Naive thymus-derived CD8-positive, alpha-beta T cell (primary cell): ENCODE data around the gene SCIMP. TPM values are rescaled to one million over a fixed set of nuclear protein-coding genes. Genes with fewer than 3 reads are reported as not detected.
"Not testable (repeated sequence)": the region's sequence is repeated elsewhere in the genome, so short reads cannot be mapped to it uniquely, and the experiment has no call there.

Source experiments
- ATAC-seq, 2 donors: fragments of 150-1000 bp; cut with Tn5 transposase in 1 of 2; sonication (Bioruptor Pico), chemical (Tn5 transposase) in 1 of 2; 1 replicate in 1 of 2; 2 replicates in 1 of 2; pipeline ENCODE4 v1.10.0; 2021; ENCODE audit warnings: mild to moderate bottlenecking in 2 of 2, moderate library complexity in 2 of 2
- POLR2A ChIA-PET: fragments of 350-600 bp; sonication (Branson Sonifier 250); formaldehyde crosslinking; loops from one replicate; lab custom pipeline; 2021; ENCODE audit warnings: antibody characterized with exemption; lab: Charles Lee
- DNase-seq, 10 donors: peaks; one replicate each; pipeline versions ENCODE4 v3.0.0 to v3.0.0-alpha.2; 2020 to 2022
- H3K27ac Mint-ChIP-seq, 10 donors: one replicate each; pipeline ENCODE4 v1.8.0; 2020 to 2022; ENCODE audit warnings: mild to moderate bottlenecking in 10 of 10, mixed read lengths in 10 of 10, moderate library complexity in 4 of 10, inconsistent platforms in 1 of 10
- H3K27me3 Mint-ChIP-seq, 5 donors: one replicate each; pipeline ENCODE4 v1.8.0; 2021 to 2022; ENCODE audit warnings: mixed read lengths in 5 of 5
- H3K36me3 Mint-ChIP-seq, 3 donors: one replicate each; pipeline ENCODE4 v1.8.0; 2020 to 2022; ENCODE audit warnings: mixed read lengths in 3 of 3, mild to moderate bottlenecking in 2 of 3, inconsistent platforms in 1 of 3
- H3K4me1 Mint-ChIP-seq, 4 donors: one replicate each; pipeline ENCODE4 v1.8.0; 2021 to 2022; ENCODE audit warnings: mixed read lengths in 4 of 4
- H3K4me3 Mint-ChIP-seq, 10 donors: one replicate each; pipeline ENCODE4 v1.8.0; 2020 to 2022; ENCODE audit warnings: mild to moderate bottlenecking in 10 of 10, mixed read lengths in 10 of 10, moderate library complexity in 6 of 10, inconsistent platforms in 1 of 10
- H3K9me3 Mint-ChIP-seq, 9 donors: one replicate each; pipeline ENCODE4 v1.8.0; 2020 to 2022; ENCODE audit warnings: mixed read lengths in 9 of 9, mild to moderate bottlenecking in 3 of 9, inconsistent platforms in 1 of 9, moderate library complexity in 1 of 9
- polyA plus RNA-seq, 3 donors: library from polyadenylated mRNA; unstranded; fragments of 300-500 nt; fragmentation: Illumina TruSeq; gene quantifications; one replicate each; pipeline ENCODE4 v1.2.3, GENCODE V29; 2021
- total RNA-seq, 8 experiments: library from RNA in 2 of 8; stranded (reverse) in 2 of 8; gene quantifications; one replicate each; pipeline ENCODE4 v1.2.3 and lab custom pipeline; 2021 to 2026

SCIMP gene
- total and polyA plus RNA-seq, 5 experiments from 2014 or later, result 0.11 to 2.8 (median 0.72) TPM

- ATAC-seq (no peak), DNase-seq (no peak)
- peaks cover 2 to 97% (median 39%) of the 10 kb centered on the region in 9 donors for H3K9me3 Mint-ChIP-seq
- no peaks in the 10 kb centered on the region for H3K27me3 Mint-ChIP-seq
- peaks cover 0 to 4% (median 2%) of the 10 kb centered on the region in 4 donors for H3K4me1 Mint-ChIP-seq
- H3K27ac Mint-ChIP-seq, result peak overlapping the region in 2 of 10 donors; percentile 7 to 84
- POLR2A ChIA-PET, result interaction anchor here (0.6 to 3.4 kb wide), 2 partner anchors 10 to 467 kb away, joined by 3 to 14 read pairs; partner anchors contain the start of gene ZNF594
- H3K4me3 Mint-ChIP-seq, result peak overlapping the region in 2 of 10 donors; percentile 20 to 30
- H3K36me3 Mint-ChIP-seq, result peaks cover 23 to 80% (median 50%) of the 10 kb centered on the region in 3 donors
These were observed 53.0 kb downstream of the SCIMP start for GRCh38 chr17:5181509-5182305.

GRCh38 chr17:5179003-5179402 lies 55.7 kb downstream of the SCIMP start:
- Mint-ChIP-seq H3K27ac (no peak overlapping the region), H3K9me3 (peaks cover 0 to 98% (median 26%) of the 10 kb centered on the region in 9 donors), H3K27me3 (no peaks in the 10 kb centered on the region), H3K4me1 (no peaks in the 10 kb centered on the region), H3K4me3 (peak overlapping the region in 1 of 10 donors; percentile 36), H3K36me3 (peaks cover 24 to 81% (median 48%) of the 10 kb centered on the region in 3 donors)
- DNase-seq (no peak), ATAC-seq (no peak)
- POLR2A ChIA-PET, result interaction anchor here (0.6 kb wide), 1 partner anchor 183 kb away, joined by 8 read pairs; no protein-coding TSS in a partner anchor

- Mint-ChIP-seq H3K36me3 (peaks cover 15 to 50% (median 17%) of the 10 kb centered on the region in 3 donors), H3K9me3 (peaks cover 0 to 83% (median 11%) of the 10 kb centered on the region in 9 donors)
- POLR2A ChIA-PET, H3K4me1 Mint-ChIP-seq, DNase-seq, ATAC-seq, H3K4me3 Mint-ChIP-seq, H3K27ac Mint-ChIP-seq, H3K27me3 Mint-ChIP-seq: not testable (repeated sequence)
These were observed 59.6 kb downstream of the SCIMP start for GRCh38 chr17:5175027-5175426.

GRCh38 chr17:5165791-5166564 lies 68.7 kb downstream of the SCIMP start:
- ATAC-seq, H3K36me3 Mint-ChIP-seq, DNase-seq, H3K9me3 Mint-ChIP-seq, H3K27ac Mint-ChIP-seq: not testable (repeated sequence)
- POLR2A ChIA-PET, result interaction anchor here (0.6 kb wide), 1 partner anchor 67 kb away, joined by 3 read pairs; no protein-coding TSS in a partner anchor
- H3K27me3 Mint-ChIP-seq, result peaks cover 0 to 15% (median 0%) of the 10 kb centered on the region in 5 donors
- H3K4me1 Mint-ChIP-seq, result peaks cover 0 to 16% (median 0%) of the 10 kb centered on the region in 4 donors
- H3K4me3 Mint-ChIP-seq, result peak overlapping the region in 1 of 10 donors; percentile 52

- H3K36me3 Mint-ChIP-seq, result peaks cover 0 to 4% (median 2%) of the 10 kb centered on the region in 3 donors
- H3K4me1 Mint-ChIP-seq, result peaks cover 0 to 16% (median 0%) of the 10 kb centered on the region in 4 donors
- peaks cover 0 to 18% (median under 1%) of the 10 kb centered on the region in 5 donors for H3K27me3 Mint-ChIP-seq
- DNase-seq, result no peak
- H3K4me3 Mint-ChIP-seq, result no peak overlapping the region
- ATAC-seq, result no peak
- H3K27ac Mint-ChIP-seq, result no peak overlapping the region
- H3K9me3 Mint-ChIP-seq, result no peaks in the 10 kb centered on the region
- POLR2A ChIA-PET, result no interaction called here
These were observed 70.2 kb downstream of the SCIMP start for GRCh38 chr17:5164436-5164835.

- H3K36me3 Mint-ChIP-seq, POLR2A ChIA-PET, DNase-seq, H3K4me3 Mint-ChIP-seq, H3K9me3 Mint-ChIP-seq, ATAC-seq, H3K27ac Mint-ChIP-seq: not testable (repeated sequence)
- Mint-ChIP-seq H3K4me1 (peaks cover 0 to 13% (median 0%) of the 10 kb centered on the region in 4 donors), H3K27me3 (peaks cover 0 to 33% (median 17%) of the 10 kb centered on the region in 5 donors)
These were observed 72.9 kb downstream of the SCIMP start for GRCh38 chr17:5161793-5162192.

- H3K27me3 Mint-ChIP-seq, result peaks cover 0 to 23% (median 17%) of the 10 kb centered on the region in 5 donors
- H3K27ac Mint-ChIP-seq, H3K4me3 Mint-ChIP-seq, ATAC-seq, H3K9me3 Mint-ChIP-seq, POLR2A ChIA-PET, H3K36me3 Mint-ChIP-seq, H3K4me1 Mint-ChIP-seq, DNase-seq: not testable (repeated sequence)
These were observed 74.0 kb downstream of the SCIMP start for GRCh38 chr17:5160702-5161101.

Other genes with a start within 250 kb of the SCIMP start
- 10 to 100 TPM; 56.1 to 58.7 TPM for gene CAMTA2, start 247.2 kb downstream of the SCIMP start, total RNA-seq
- 10 to 100 TPM in 1 of 3 donors, 1 to 10 TPM in 2; 4.1 to 18.9 (median 6.3) TPM for gene CAMTA2, start 247.2 kb downstream of the SCIMP start, polyA plus RNA-seq
- gene INCA1, start 237.3 kb downstream of the SCIMP start, total RNA-seq, result under 1 TPM in 1 of 2 experiments, not detected in 1; 0.26 TPM
- under 1 TPM in 1 of 3 donors, not detected in 2; 0.23 TPM for gene INCA1, start 237.3 kb downstream of the SCIMP start, polyA plus RNA-seq
- 10 to 100 TPM; 20.8 to 21.1 TPM for gene KIF1C, start 236.9 kb downstream of the SCIMP start, total RNA-seq
- 1 to 10 TPM; 2.6 to 3.0 (median 3.0) TPM for gene KIF1C, start 236.9 kb downstream of the SCIMP start, polyA plus RNA-seq
- gene SLC52A1, start 199.4 kb downstream of the SCIMP start, total RNA-seq, result under 1 TPM in 1 of 2 experiments, not detected in 1; 0.25 TPM
- gene SLC52A1, start 199.4 kb downstream of the SCIMP start, polyA plus RNA-seq, result not detected
- 10 to 100 TPM; 12.6 to 12.7 TPM for gene ZFP3, start 156.4 kb downstream of the SCIMP start, total RNA-seq
- 1 to 10 TPM in 2 of 3 donors, under 1 TPM in 1; 0.51 to 2.1 (median 1.6) TPM for gene ZFP3, start 156.4 kb downstream of the SCIMP start, polyA plus RNA-seq
- 10 to 100 TPM; 14.0 to 18.9 TPM for gene ZNF232, start 123.0 kb downstream of the SCIMP start, total RNA-seq
- 1 to 10 TPM; 6.0 to 10.0 (median 7.3) TPM for gene ZNF232, start 123.0 kb downstream of the SCIMP start, polyA plus RNA-seq
- gene USP6, start 118.8 kb downstream of the SCIMP start, total RNA-seq, result under 1 TPM; 0.33 to 0.39 TPM
- under 1 TPM; 0.02 to 0.06 (median 0.05) TPM for gene USP6, start 118.8 kb downstream of the SCIMP start, polyA plus RNA-seq
- gene ZNF594, start 43.0 kb downstream of the SCIMP start, total RNA-seq, result 10 to 100 TPM; 32.4 to 32.5 TPM
- gene ZNF594, start 43.0 kb downstream of the SCIMP start, polyA plus RNA-seq, result 1 to 10 TPM; 1.7 to 3.3 (median 3.3) TPM
- gene RABEP1, start 47.4 kb upstream of the SCIMP start, total RNA-seq, result 10 to 100 TPM; 57.3 to 58.6 TPM
- gene RABEP1, start 47.4 kb upstream of the SCIMP start, polyA plus RNA-seq, result 10 to 100 TPM; 23.5 to 32.7 (median 31.3) TPM
- gene NUP88, start 184.8 kb upstream of the SCIMP start, total RNA-seq, result 100 to 1,000 TPM; 100 to 113 TPM
- 100 to 1,000 TPM; 108 to 128 (median 123) TPM for gene NUP88, start 184.8 kb upstream of the SCIMP start, polyA plus RNA-seq
- gene RPAIN, start 185.3 kb upstream of the SCIMP start, total RNA-seq, result 10 to 100 TPM; 74.3 to 79.3 TPM
- 10 to 100 TPM; 26.8 to 36.1 (median 27.8) TPM for gene RPAIN, start 185.3 kb upstream of the SCIMP start, polyA plus RNA-seq
- 10 to 100 TPM; 89.9 to 98.3 TPM for gene C1QBP, start 204.3 kb upstream of the SCIMP start, total RNA-seq
- 100 to 1,000 TPM; 276 to 308 (median 304) TPM for gene C1QBP, start 204.3 kb upstream of the SCIMP start, polyA plus RNA-seq
- 10 to 100 TPM; 11.8 to 12.4 TPM for gene DHX33, start 234.1 kb upstream of the SCIMP start, total RNA-seq
- gene DHX33, start 234.1 kb upstream of the SCIMP start, polyA plus RNA-seq, result under 1 TPM; 0.52 to 0.82 (median 0.56) TPM